ENCODE results near the gene UGT1A8.
"Not testable (repeated sequence)": the region's sequence is repeated elsewhere in the genome, so short reads cannot be mapped to it uniquely, and the experiment has no call there.

UGT1A8 gene

DNA sequence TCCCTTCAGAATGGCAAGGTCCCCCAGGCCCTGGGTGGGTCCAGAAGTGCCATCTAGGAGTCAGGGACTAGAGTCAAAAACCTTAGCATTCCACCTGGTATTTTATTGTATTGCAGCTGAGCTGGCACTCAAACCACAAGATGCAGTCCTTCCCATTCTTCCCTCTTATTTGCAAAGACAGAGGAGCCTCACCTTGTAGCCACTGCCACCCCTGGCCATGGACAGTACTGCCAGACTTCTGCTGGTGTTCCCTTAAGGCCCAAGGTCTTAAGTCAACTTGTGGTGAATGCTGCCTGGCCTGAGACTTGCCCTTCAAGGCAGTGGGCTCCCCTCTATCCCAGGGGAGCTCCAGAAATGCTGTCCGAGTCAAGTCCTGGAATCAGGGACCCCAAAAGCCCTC is 25.7 kb downstream of the UGT1A8 start:
- no peak for DNase-seq (ENCODE audit: low spot score)

DNA sequence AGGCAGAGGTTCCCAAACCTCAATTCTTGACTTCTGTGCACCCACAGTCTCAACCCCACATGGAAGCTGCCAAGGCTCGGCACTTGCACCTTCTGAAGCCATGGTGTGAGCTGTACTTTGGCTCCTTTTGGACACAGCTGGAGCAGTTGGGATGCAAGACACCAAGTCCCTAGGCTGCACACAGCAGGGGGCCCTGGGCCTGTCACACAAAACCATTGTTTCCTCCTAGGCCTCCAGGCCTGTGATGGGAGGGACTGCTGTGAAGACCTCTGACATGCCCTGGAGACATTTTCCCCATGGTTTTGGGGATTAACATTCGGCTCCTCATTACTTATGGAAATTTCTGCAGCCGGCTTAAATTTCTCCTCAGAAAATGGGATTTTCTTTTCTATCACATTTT is 28.6 kb downstream of the UGT1A8 start:
- DNase-seq (ENCODE audit: low spot score), result not testable (repeated sequence)

DNA sequence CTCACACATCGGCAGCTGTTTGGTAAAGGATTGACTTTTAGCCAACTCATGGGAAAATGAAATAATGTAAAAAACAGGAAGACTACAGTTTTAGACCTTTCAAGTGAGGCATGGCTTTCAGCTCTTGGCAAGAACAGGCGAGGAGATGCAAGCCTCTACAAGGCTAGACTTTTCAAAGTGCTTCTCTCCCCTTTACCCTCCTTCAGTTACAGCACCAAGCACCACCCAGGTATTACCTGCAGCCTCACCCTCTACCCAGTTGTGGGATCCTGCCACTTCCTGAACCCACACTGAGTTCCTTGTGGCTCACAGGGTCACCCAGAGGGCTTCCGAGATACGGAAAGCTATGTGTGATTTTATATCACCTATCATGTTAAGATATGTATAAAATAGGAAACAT is 33.5 kb downstream of the UGT1A8 start:
- no peak for DNase-seq (ENCODE audit: low spot score)

DNA sequence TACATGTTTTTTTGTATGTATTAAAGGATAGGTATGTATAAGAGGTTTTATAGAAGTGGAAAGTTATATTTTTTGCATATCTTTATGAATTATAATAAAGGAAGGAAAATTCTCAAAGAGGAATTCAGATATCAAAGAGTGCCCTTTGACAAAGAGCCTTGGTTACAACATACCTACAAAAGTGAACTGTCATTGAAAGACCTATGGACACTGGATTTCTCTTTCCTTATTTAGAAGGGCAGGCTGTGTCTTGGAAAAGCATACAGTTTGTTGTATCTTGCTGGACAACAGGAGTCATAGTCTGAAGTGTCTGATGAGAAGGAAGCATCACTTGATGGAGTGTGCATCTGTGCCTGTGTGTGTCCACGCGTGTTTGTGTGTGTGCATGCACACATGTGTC is 34.0 kb downstream of the UGT1A8 start:
- DNase-seq (ENCODE audit: low spot score), result no peak

DNA sequence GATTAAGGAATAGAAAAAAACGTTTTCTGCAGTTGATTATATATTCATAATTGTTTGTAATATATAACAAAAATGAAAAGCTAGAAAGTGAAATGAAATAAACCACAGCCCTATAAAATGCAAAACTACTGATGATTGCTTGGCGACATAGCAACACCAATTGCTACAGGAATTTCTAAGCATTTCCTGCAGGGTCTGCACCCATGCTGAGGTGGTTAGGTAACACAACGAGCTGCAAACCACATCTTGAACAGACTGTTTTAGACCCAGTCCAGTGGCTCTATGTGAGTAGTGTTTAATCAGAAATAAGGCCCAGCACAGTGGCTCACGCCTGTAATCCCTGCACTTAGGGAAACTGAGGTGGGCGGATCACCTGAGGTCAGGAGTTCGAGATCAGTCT is 37.1 kb downstream of the UGT1A8 start:
- DNase-seq (ENCODE audit: low spot score), result no peak

DNA sequence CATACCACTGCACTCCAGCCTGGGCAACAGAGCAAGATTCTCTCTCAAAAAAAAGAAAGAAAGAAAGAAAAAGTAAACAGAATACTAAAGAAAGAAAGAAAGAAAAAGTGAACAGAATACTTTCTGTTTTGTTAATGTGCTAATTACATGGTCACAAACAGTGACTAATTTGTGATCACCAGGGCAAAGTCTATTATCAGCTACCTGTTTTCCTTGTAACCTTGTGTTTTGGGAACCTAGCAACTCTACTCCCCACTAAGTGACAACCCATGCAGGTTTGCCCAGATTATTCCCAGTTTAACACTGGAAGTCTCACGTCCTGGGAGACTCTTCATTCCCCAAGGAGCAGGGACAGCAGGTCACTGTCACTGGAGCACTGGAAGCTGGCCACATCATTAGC is 37.6 kb downstream of the UGT1A8 start:
- no peak for DNase-seq (ENCODE audit: low spot score)

DNA sequence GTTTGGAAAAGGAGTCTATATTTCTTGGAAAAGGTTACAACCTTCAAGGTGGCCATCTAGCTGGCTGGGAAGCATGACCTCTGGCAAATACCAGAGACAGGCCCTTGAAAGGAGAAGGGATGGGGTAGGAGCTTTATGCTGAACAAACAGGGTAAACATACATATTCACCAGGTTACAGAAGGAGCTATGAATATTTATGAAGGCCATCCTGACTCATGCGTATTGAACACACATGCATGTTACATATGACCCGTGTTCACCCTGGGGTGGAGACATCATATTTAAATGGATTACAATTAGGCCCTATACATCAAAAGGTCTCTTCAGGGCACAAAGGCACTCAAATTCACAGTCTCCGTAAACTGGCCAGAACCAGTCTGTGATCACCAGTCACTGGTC is 38.5 kb downstream of the UGT1A8 start:
- DNase-seq (ENCODE audit: low spot score), result not testable (repeated sequence)

DNA sequence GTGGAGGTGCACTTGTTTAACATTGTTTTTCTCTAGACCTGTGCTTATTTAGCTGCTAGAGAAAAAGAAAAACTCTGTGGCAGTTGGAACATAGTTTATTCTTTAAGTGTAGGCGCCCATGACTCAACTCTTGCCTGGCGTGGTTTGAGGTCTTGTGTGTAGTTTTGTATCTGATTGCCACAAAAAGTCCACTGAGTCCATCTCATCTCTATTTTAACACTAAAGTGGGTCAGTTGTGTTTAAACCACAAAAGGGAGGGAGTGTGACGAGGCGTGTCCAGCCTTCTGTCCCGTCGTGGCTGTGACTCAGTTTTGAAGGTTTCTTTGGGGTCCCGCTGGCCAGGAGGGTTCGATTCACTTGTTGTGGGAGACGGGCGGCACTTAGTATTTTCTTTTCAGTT is 39.0 kb downstream of the UGT1A8 start:
- DNase-seq (ENCODE audit: low spot score), result no peak

DNA sequence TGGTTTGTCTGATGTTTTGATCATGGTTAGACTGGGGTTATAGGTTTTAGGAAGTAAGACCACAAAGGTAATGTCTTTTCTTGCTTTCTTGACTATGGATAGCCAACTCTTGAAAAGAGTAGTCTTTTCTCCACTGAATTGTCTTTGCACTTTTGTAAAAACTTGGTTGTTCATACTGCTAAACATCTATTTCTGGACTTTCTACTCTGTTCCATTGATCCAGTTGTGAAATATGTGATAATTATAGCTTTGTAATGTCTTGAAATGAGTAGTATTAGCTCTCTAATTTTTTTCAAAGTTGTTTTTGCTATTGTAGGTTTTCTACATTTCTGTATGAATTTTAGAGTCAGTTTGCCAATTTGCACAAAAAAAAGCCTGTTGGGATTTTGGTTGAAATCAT is 41.2 kb downstream of the UGT1A8 start:
- DNase-seq (ENCODE audit: low spot score), result no peak

DNA sequence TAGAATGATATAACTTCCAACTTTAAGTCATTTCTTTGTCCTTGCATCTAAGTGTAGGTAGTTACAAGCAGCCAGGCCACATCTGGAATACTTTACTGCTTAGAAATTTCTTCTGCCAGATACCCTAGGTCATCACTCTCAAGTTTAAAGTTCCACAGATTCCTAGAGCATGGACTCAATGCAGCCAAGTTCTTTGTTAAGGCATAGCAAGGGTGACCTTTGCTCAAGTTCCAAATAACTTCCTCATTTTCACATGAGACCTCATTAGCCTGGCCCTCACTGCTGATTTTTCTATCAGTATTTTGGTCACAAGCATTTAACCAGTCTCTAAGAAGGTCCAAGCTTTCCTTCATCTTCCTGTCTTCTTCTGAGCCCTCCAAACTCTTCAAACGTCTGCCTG is 46.5 kb downstream of the UGT1A8 start:
- DNase-seq (ENCODE audit: low spot score), result no peak

DNA sequence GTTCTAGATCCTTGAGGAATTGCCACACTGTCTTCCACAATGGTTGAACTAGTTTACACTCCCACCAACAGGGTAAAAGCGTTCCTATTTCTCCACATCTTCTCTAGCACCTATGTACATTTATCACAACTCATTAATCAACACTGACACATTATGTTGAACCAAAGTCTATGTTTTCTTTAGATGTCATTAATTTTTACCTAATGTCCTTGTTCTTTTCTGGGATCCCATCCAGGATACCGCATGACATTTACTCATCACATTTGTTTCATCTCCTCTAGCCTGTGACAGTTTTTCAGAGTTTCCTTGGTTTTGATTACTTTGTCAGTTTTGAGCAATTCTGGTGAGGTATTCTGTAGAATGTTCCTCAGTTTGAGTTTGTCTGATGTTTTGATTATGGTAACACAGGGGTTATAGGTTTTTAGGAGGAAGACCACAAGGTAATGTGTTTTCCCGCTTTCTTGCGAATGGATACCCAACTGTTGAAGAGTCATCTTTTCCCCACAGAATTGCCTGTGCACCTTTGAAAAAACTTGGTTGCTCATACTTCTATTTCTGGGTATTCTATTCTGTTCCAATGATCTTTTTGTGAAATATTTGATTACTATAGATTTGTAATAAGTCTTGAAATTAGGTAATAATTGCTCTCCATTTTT is 51.3 kb downstream of the UGT1A8 start:
- DNase-seq (ENCODE audit: low spot score), result no peak

DNA sequence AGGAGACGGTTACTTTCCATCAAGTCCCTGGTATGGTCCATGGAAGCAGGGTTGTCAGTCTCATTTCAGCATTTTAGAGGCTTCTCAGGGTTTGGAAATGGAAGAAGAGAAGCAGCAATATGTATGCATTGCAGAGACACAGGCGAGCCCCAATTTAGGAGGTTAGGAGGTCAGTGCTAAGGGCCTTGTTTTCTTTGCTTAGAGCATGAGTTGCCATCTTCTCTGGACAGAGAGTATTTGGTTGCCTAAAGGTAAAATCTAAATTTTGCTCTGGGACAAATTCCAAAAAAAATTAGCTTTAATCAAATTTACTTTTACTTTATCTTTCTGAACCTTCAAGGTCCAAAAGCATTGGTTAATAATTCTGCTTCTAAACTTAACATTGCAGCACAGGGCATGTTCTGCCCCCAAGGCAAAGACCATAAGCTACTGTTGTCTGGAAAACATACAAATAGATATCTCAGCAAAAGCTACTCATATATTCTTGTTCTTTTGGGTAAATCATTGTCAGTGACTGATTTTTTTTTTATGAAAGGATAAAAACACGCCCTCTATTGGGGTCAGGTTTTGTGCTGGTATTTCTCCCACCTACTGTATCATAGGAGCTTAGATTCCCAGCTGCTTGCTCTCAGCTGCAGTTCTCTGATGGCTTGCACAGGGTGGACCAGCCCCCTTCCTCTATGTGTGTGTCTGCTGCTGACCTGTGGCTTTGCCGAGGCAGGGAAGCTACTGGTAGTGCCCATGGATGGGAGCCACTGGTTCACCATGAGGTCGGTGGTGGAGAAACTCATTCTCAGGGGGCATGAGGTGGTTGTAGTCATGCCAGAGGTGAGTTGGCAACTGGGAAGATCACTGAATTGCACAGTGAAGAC is 54.1 kb downstream of the UGT1A8 start, which contains the start of gene UGT1A9:
Gene UGT1A9 (plus strand): TSS at position 609 of the 872 bp plus-strand sequence. CDS start 37 bp downstream, at position 646.
- no peak for DNase-seq (ENCODE audit: low spot score)

DNA sequence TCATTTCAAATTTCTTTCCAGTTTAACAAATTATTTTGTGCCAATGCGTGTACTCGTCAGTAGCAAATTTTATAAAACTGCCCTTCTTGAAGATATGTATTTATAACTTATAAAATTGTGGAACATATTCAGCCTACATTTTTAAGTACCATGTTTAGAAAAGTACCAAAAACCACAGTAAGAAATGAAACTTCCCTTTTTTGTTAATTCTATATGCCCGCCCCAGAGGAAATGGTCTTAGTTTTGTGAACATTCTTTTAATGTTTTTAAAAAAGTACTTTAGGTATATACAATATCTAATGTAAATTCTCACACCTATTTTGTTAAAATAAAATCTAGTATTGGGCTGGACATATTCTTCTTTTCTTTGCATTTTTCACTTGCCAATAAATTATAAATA is 55.5 kb downstream of the UGT1A8 start:
- DNase-seq (ENCODE audit: low spot score), result no peak

DNA sequence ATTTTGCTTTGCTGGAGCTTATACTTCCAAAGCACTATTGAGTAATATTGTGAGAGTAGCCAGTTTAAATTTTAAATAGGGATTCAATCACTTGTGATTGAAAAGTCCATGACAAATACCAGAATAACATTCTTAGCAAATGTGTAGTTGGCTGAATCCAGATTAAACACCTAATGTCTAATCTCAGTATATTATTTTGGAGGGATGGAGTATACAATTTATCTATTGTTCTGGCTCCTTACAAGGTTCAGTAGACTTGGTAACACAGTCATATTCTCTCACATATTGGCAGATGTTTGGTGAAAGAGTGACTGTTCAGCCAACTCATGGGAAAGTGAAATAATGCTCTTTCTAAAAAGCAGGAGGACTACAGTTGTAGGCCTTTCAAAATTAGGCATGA is 56.5 kb downstream of the UGT1A8 start:
- no peak for DNase-seq (ENCODE audit: low spot score)

DNA sequence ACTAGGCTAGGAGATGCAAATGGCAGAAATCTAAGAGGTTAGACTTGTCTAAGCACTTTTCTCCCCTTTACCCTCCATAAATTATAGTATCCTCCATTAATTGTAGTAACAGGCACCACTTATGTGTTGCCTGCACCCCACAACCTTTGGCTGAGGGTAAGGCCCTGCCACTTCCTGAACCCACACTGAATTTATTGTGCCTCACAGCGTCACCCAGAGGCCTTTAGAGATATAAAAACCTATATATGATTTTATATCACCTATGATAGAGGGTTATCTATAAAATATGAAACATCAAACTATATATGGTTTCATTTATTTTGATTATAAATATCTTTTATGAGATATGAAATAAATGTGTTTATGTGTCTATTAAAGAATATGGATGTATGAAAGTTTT is 56.9 kb downstream of the UGT1A8 start:
- DNase-seq (ENCODE audit: low spot score), result no peak

DNA sequence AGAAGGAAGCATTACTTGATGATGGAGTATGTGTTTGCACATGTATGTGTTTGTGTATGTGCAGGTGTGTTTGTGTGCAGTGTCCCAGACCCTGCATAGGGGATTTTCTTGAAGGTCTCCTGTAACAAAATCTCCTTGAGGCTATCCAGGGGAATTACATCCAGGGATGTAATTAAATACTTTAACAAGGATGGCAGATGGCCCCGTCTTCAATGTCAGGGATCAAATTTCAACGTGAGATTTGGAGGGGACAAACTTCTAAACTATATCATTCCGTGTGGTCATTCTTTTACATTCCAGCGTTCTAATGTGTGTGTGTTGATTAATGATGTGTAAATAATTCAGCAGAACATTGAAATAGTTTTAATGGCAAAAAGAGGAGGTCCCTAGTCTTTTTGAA is 57.6 kb downstream of the UGT1A8 start:
- DNase-seq (ENCODE audit: low spot score), result no peak

DNA sequence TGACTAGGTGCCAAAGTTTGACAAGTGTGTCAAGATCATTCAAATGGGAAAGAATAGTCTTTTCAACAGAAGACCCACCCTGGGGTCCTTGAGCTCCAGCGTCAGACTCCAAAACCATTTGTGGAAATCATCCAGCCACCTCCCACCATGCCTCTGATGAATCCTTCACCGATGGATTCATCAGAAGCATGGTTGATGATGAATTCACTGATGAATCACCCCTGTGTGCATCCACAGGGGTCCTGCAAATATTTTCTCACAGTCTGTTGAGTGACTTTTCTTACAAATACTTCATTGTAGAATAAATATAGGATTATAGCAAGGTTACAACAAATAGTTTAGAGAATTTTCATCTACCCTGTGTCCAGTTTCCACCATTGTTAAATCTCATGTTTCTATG is 58.6 kb downstream of the UGT1A8 start:
- no peak for DNase-seq (ENCODE audit: low spot score)

DNA sequence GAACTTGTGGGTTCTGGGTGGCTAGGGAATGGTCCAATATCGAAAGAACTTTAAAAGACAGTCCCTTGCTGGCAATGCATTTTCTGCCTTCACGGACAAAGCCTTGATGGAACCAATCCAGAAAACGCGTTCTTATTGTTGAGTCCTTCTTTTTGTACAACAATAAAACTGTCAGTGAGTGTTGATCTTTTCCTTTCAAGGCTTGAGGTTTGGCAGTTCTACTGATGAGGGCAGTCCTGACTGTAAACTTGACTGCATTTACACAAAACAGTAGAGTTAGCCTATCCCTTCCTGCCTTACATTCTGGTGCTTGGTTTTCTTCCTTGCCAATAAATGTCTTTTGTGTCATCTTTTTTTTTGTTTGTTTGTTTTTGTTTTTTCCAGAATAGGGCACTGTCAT is 61.8 kb downstream of the UGT1A8 start:
- no peak for DNase-seq (ENCODE audit: low spot score)

DNA sequence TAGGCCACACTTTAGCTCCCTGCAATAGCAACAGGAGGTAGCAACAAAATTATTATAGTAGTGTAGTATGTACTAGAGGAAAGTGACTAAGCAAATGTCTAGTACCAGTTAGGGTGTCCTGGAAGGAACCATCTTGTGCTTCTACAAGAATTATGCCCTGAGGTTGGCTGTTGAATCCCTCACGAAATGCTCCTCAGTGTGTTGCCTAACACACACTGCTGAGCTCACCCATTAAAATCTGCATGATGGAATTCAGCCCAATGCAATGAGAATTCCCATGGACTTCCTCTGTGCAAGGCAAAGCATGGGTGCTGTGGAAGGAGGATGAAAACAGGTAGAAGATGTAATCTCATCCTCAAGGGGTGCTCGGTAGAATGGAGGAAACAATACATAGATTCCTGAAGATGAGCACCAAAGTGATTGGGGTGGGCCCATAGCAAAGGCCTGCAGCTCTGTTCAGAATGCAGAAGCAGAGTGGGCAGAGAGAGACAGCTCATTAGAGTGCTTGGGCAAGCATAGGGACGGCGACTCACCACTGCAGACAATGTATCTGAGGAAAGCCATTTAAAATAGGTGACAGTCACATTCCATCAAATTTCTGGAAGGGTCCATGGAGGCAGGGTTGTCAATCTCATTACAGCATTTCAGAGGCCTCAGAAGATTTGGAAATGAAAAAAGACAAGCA is 63.1 kb downstream of the UGT1A8 start:
- no peak for DNase-seq (ENCODE audit: low spot score)

DNA sequence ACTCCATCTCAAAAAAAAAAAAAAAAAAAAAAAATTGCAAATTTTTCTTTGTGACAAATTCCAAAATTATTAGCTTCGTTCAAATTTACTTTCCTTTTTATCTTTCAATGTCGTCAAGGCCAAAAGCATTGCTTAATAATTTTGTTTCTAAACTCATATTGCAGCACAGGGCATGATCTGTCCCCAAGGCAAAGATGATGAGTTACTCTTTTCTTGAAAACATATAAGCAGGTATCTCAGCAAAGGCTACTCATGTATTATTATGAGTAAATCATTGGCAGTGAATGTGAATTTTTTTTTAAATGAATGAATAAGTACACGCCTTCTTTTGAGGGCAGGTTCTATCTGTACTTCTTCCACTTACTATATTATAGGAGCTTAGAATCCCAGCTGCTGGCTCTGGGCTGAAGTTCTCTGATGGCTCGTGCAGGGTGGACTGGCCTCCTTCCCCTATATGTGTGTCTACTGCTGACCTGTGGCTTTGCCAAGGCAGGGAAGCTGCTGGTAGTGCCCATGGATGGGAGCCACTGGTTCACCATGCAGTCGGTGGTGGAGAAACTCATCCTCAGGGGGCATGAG is 64.2 kb downstream of the UGT1A8 start, which contains the start of gene UGT1A7:
Gene UGT1A7 (plus strand): TSS at position 381 of the 579 bp plus-strand sequence. CDS start 37 bp downstream, at position 418.
- DNase-seq (ENCODE audit: low spot score), result no peak

DNA sequence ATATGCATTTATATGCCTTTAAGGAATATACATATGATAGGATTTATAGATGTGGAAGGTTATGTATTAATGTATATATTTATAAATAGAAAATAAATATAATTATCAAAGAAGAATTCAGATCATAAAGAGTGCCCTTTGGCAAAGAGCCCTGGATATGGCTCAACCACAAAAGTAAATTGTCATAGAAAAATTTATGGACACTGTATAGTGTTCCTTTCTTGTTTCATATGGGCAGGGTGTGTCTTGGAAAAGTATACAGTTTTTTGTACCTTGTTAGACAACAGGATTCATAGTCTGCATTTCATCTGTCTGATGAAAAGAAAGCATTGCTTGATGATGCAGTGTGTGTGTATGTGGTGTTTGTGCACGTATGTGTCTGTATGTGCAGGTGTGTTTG is 67.2 kb downstream of the UGT1A8 start:
- DNase-seq (ENCODE audit: low spot score), result no peak

DNA sequence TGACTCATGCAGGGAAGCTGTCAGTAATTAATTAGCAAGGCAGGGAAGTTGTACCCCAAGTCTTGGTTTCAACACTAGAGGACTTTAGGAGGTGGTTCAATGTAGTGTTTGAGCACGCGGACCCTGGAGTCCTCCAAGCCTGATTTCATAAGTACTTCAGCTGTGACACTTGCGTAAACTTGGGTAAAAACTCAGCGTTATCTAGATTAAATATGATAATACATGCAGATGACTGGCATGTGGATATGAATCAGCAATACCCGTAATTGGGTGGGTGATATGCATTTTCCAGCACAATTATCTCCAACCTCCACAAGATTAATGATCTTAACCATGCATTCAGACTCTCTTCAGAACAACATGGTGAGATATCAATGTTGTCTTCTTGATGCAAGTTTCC is 69.5 kb downstream of the UGT1A8 start:
- DNase-seq (ENCODE audit: low spot score), result no peak

DNA sequence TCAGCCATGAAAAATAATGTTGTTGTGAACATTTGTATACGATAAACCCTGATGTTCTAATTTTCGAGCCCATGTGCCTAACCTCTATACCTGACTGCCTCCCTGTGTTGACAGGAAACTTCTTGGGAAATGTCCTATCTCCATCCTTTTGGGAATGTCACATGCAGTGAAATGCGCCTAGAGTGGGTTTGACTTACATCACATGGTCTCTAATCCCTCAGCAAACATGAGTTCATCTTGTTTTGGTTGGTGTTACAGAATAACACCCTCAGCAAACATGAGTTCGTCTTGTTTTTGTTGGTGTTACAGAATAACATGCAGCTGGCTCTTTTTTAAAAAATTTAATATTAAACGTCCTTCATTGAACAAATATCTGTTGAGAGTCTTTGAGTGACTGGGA is 70.9 kb downstream of the UGT1A8 start:
- no peak for DNase-seq (ENCODE audit: low spot score)
